Adipocyte (in vitro differentiated cells): ENCODE measurements around the gene PRRC2B.
"Not testable (repeated sequence)": the region's sequence is repeated elsewhere in the genome, so short reads cannot be mapped to it uniquely, and the experiment has no call there.

Experiments used
- DNase-seq: peaks from one replicate; pipeline ENCODE4 v3.0.0-alpha.2; 2015; ENCODE audit warnings: low read depth
- H3K27me3 ChIP-seq: replicated peaks from 2 replicates; pipeline ENCODE4 v1.7.0; 2013; ENCODE audit warnings: mild to moderate bottlenecking, low read length, moderate library complexity; ENCODE audit not compliant: control insufficient read depth, insufficient read depth
- H3K36me3 ChIP-seq: 2 replicates; pipeline ENCODE4 v1.7.0; 2013; ENCODE audit warnings: low read length, mild to moderate bottlenecking, moderate library complexity; ENCODE audit not compliant: control insufficient read depth, insufficient read depth, severe bottlenecking
- H3K4me1 ChIP-seq: 2 replicates; pipeline ENCODE4 v1.7.0; 2013; ENCODE audit warnings: mild to moderate bottlenecking, low read length, moderate library complexity; ENCODE audit not compliant: control insufficient read depth, insufficient read depth
- H3K4me3 ChIP-seq: 2 replicates; pipeline ENCODE4 v1.7.0; 2013; ENCODE audit warnings: mild to moderate bottlenecking, low read length, moderate library complexity
- H3K9ac ChIP-seq: 2 replicates; pipeline ENCODE4 v1.7.0; 2013; ENCODE audit warnings: mild to moderate bottlenecking, low read length, moderate library complexity
- H3K9me3 ChIP-seq: 2 replicates; pipeline ENCODE4 v1.7.0; 2013; ENCODE audit warnings: mild to moderate bottlenecking, low read length, moderate library complexity; ENCODE audit not compliant: control insufficient read depth

Gene PRRC2B

DNA sequence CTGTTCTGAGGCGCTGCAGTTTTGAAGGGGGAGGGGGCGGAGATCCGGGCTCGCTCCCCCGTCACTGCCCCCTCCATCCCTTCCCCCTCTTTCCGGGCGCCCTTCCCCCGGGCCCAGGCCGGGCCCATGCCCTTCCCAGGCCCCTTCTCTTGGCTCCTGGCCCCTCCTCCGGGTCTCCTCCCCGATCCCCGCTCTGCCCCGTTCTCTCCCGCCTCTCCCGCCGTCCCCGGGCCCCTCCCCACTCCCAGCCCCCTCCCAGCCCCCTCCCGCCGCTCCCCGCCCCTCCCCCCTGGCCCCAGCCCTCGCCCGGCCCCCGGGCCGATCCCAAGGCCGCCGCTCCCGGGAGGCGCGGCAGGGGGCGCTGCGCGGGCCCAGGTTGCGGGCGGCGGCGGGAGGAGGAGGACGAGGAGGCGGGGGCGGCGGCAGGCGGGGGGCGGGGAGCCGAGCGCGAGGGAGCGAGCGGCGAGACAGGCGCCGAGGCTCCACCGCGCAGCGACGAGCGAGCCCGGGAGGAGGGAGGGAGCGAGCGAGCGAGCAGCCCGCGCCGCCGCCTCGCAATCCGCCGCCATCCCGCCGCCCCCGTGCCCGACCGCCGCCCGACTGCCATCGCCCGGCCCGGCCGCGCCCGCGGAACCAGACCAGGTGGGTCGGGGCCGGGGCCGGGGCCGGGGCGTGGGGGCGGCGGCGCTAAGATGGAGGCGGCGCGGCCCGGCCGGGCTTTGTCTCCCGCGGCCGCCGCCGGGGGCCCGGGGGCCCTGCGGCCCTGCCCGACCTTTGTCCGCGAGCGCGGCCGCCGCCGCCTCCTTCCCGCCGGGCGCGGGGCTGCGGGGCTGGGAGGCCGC lies at the start of gene PRRC2B:
TSS of gene PRRC2B (plus strand) at position 465 of the 842 bp plus-strand sequence. CDS start 36,059 bp downstream, outside the sequence.
- Histone ChIP-seq H3K9me3 (no peaks in the 10 kb centered on the region), H3K36me3 (no peaks in the 10 kb centered on the region), H3K4me1 (peaks cover 47% of the 10 kb centered on the region), H3K27me3 (no peaks in the 10 kb centered on the region), H3K9ac (peak within 1 kb of the TSS; percentile 91), H3K4me3 (peak within 1 kb of the TSS; percentile 88)
- peak; percentile 95 for DNase-seq

DNA sequence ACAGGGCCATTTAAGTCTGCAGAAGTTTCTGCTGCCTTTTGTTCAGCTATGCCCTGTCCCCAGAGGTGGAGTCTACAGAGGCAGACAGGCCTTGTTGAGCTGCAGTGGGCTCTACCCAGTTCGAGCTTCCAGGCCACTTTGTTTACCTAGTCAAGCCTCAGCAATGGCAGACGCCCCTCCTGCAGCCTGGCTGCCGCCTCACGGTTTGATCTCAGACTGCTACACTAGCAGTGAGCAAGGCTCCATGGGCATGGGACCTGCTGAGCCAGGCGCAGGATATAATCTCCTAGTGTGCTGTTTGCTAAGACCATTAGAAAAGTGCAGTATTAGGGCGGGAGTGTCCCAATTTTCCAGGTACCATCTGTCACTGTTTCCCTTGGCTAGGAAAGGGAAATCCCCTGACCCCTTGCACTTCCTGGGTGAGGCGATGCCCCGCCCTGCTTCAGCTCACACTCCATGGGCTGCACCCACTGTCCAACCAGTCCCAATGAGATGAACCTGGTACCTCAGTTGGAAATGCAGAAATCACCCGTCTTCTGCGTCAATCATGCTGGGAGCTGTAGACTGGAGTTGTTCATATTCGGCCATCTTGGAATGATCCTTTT lies 48.9 kb upstream of the PRRC2B start:
- not testable (repeated sequence) for H3K9ac ChIP-seq, H3K36me3 ChIP-seq, H3K9me3 ChIP-seq, H3K4me1 ChIP-seq, H3K4me3 ChIP-seq, DNase-seq, H3K27me3 ChIP-seq

GRCh38 chr9:131346559-131346958 lies 47.3 kb upstream of the PRRC2B start:
- no peak overlapping the region for H3K9ac ChIP-seq
- no peaks in the 10 kb centered on the region for H3K36me3 ChIP-seq
- no peaks in the 10 kb centered on the region for H3K4me1 ChIP-seq
- H3K27me3 ChIP-seq: peaks cover 4% of the 10 kb centered on the region
- no peak overlapping the region for H3K4me3 ChIP-seq
- H3K9me3 ChIP-seq: no peaks in the 10 kb centered on the region
- DNase-seq: no peak

DNA sequence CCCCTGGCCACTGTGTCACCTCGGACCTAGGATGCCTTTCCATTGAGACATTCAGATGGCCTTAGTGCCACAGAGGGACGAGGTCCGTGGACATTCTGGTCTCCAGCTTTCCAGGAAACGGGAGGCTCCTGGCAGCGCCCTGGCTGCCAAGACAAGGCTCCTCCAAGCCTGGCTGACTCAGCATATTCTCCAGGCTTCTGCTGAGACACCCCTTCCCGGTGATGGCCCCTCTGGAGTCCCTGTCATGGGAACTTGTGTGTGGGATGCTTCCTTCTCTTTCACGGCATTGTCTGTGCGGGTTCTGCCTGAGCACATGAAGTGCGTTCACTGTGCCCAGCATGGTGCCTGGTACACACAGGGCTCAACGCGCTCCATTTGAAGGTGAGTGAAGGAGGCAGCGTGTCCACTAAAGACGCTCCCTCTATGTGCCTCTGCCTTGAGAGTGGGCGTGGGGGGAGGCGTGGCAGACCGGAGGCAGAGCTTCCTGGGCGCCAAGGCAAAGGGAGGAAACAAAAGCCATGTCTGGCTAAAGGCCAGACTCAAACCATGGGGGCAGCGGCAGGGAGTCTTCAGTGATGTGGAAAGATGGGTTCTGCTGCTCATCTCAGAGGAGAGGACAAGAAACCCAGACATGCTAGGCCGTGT lies 46.4 kb upstream of the PRRC2B start:
- DNase-seq: no peak
- no peaks in the 10 kb centered on the region for H3K4me1 ChIP-seq

DNA sequence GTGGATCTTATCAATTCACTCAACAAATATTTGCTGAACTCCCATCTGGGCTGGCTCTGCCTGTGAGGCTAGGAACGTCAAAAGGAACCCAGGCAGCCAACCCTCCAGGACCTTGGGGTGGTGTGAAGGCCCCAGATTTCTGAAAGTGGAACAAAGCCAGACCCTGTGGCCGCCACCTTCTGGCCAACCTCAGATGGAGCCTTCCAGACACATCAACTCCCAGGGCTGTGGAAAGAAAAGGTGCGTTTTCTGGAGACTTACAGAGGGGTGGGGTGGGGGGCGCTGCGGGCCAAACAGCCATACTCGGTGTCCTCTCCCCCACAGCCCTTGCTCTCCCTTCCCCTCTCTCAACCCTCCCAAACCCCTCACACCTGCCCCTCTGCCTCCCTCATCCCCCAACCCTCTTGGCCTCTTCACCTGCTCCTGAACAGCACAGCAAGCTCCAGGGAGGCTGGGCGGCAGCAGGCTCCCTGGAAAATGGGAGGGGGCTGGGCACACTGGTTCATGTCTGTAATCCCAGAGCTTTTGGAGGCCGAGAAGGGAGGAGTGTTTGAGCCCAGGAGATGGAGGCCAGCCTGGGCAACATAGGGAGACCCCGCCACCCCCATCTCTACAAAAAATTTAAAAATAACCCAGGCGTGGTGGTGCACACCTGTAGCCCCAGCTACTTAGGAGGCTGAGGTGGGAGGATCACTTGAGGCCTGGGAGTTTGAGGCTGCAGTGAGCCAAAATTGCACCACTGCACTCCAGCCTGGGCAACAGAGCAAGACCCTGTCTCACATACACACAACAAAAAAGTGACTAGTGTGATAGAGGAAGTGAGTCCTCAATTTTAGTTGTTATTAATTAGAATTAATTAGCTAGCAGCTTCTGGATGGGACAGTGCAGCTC lies 45.0 kb upstream of the PRRC2B start:
- no peaks in the 10 kb centered on the region for H3K36me3 ChIP-seq
- H3K9me3 ChIP-seq: no peaks in the 10 kb centered on the region
- peaks cover 2% of the 10 kb centered on the region for H3K27me3 ChIP-seq
- H3K9ac ChIP-seq: no peak overlapping the region
- H3K4me3 ChIP-seq: no peak overlapping the region
- DNase-seq: no peak
- no peaks in the 10 kb centered on the region for H3K4me1 ChIP-seq

More for the DNA sequence above, 46.4 kb upstream of the PRRC2B start:
- H3K27me3 ChIP-seq: peaks cover 4% of the 10 kb centered on the region
- H3K9me3 ChIP-seq: no peaks in the 10 kb centered on the region
- no peaks in the 10 kb centered on the region for H3K36me3 ChIP-seq
- no peak overlapping the region for H3K4me3 ChIP-seq
- H3K9ac ChIP-seq: no peak overlapping the region

DNA sequence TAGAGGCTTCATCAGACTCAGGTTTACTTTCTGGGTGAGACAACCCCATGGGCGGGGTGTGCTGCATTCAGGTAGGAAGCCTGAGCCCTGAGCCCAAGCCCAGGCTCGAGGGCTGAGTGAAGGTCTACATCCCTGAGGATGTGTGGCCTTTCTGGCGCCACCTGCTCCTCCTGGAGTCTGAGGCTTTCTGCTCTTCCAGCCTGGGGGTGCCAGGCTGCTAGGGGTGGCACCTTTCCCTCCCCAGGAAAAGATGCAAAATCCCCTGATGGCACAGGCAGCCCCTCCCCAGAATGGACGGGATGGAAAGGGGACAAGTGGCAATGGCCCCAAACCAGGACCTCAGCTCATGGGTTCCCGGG lies 44.4 kb upstream of the PRRC2B start:
- H3K4me3 ChIP-seq: peak overlapping the region; percentile 65
- H3K27me3 ChIP-seq: no peaks in the 10 kb centered on the region
- H3K9me3 ChIP-seq: no peaks in the 10 kb centered on the region
- peak overlapping the region; percentile 53 for H3K9ac ChIP-seq
- DNase-seq: no peak
- H3K36me3 ChIP-seq: no peaks in the 10 kb centered on the region
- H3K4me1 ChIP-seq: no peaks in the 10 kb centered on the region

DNA sequence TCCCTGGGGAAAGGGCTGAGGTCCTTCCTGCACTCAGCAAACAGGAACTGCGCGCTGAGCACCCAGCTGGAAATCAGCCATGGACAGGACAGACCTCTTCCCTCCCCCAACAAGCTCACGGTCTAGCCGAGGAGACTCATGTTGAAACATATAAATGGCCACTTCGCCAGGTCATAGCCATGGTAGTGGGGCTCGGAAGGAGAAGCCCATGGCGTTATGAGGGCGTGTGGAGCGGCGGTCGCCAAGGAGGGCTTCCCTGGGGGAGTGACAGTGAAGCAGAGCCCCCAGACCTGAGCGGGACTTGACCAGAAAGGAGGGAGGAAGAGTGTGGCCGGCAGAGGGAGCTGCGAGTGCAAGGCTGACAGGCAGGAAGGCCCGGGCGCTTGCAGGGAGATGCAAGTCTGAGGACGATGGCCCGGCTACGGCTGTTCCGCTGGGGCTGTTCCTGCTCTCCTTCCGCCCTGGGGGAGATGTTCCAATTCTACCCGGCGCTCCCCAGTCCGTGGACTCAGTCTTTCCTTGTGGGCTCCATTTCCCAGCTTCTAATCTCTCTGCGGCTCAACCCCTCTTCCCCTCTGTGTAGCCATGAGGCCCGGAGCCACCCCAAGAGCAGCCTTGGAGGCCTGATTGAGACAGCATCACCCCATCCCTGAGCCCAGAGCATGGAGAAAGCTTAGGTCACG lies 43.9 kb upstream of the PRRC2B start:
- Histone ChIP-seq H3K27me3 (no peaks in the 10 kb centered on the region), H3K36me3 (no peaks in the 10 kb centered on the region), H3K9me3 (no peaks in the 10 kb centered on the region), H3K4me3 (peak overlapping the region; percentile 65), H3K9ac (peak overlapping the region; percentile 53), H3K4me1 (no peaks in the 10 kb centered on the region)
- peak; percentile 95 for DNase-seq

DNA sequence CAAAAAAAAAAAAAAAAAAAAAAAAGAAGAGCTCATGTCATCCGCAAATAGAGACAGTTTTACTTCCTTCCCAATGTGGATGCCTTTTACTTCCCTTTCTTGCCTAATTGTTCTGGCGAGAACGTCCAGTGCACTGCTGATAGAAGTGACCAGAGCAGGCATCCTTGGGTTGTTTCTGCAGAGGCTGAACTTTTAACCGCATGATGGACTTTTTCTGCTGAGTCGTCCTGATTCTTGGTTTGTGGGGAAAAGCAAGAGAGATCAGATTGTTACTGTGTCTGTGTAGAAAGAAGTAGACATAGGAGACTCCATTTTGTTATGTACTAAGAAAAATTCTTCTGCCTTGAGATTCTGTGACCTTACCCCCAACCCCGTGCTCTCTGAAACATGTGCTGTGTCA lies 37.4 kb upstream of the PRRC2B start:
- not testable (repeated sequence) for H3K4me1 ChIP-seq, H3K27me3 ChIP-seq, H3K4me3 ChIP-seq, H3K36me3 ChIP-seq, H3K9ac ChIP-seq, DNase-seq, H3K9me3 ChIP-seq

GRCh38 chr9:131358556-131358955 lies 35.3 kb upstream of the PRRC2B start:
- Histone ChIP-seq H3K9me3 (no peaks in the 10 kb centered on the region), H3K27me3 (no peaks in the 10 kb centered on the region), H3K4me1 (peaks cover 6% of the 10 kb centered on the region), H3K9ac (no peak overlapping the region), H3K36me3 (no peaks in the 10 kb centered on the region), H3K4me3 (no peak overlapping the region)
- DNase-seq: no peak

DNA sequence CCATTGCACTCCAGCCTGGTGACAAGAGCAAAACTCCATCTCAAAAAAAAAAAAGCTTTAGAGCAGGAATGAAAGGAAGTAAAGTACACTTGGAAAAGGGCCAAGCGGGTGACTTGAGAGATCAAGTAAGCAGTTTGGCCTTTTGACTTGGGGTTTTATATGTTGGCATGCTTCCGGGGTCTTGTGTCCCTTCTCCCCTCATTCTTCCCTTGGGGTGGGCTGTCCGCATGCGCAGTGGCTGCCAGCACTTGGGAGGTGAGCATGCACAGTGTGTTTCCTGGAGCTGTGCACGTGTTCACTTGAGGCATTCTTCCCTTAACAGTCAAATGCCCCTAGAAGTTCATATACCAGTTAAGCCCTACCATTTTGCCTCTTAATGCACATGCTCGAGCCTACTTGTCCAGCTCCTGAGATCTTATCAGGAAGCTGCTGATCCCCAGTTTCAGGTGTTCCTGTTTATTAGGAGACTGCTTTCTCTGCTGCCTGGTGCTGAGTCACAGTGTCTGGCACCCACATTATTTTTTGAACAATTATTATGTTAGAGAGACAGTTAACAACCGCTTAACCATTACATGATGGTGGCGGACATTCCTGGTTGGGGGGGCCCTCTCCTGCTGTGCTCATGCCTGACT lies 32.6 kb upstream of the PRRC2B start:
- Histone ChIP-seq H3K9me3 (no peaks in the 10 kb centered on the region), H3K27me3 (no peaks in the 10 kb centered on the region), H3K36me3 (no peaks in the 10 kb centered on the region), H3K9ac (no peak overlapping the region), H3K4me1 (peaks cover 6% of the 10 kb centered on the region), H3K4me3 (no peak overlapping the region)
- DNase-seq: no peak
